D721Med (cell line): ENCODE data around the gene DNAL4.

ENCODE experiments used
- DNase-seq: peaks from one replicate; pipeline ENCODE4 v3.0.0; 2011; ENCODE audit warnings: low spot score; ENCODE audit not compliant: insufficient read length
- FAIRE-seq: peaks from 2 replicates; lab custom pipeline; 2011; peaks lifted over from hg19 to GRCh38; lab: Jason Lieb, UNC
- TF ChIP-seq, protein P1 (sequence below): IDR thresholded peaks from 2 replicates; pipeline ENCODE4 v1.5.1; 2012; ENCODE audit warnings: mild to moderate bottlenecking, control low read depth; ENCODE audit not compliant: insufficient read depth; ENCODE audit errors: missing control alignments

DNAL4 gene

GRCh38 chr22:38788846-38789245 is 5.1 kb downstream of the DNAL4 start:
- TF ChIP-seq, protein P1, sequence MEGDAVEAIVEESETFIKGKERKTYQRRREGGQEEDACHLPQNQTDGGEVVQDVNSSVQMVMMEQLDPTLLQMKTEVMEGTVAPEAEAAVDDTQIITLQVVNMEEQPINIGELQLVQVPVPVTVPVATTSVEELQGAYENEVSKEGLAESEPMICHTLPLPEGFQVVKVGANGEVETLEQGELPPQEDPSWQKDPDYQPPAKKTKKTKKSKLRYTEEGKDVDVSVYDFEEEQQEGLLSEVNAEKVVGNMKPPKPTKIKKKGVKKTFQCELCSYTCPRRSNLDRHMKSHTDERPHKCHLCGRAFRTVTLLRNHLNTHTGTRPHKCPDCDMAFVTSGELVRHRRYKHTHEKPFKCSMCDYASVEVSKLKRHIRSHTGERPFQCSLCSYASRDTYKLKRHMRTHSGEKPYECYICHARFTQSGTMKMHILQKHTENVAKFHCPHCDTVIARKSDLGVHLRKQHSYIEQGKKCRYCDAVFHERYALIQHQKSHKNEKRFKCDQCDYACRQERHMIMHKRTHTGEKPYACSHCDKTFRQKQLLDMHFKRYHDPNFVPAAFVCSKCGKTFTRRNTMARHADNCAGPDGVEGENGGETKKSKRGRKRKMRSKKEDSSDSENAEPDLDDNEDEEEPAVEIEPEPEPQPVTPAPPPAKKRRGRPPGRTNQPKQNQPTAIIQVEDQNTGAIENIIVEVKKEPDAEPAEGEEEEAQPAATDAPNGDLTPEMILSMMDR, result no peak
- DNase-seq, result no peak
- no peak for FAIRE-seq

- DNase-seq, result no peak
- FAIRE-seq, result no peak
- TF ChIP-seq, protein P1, result no peak
These were observed 5.7 kb downstream of the DNAL4 start for GRCh38 chr22:38788021-38788816.

- TF ChIP-seq, protein P1, result no peak
- no peak for FAIRE-seq
- DNase-seq, result no peak
These were observed 7.3 kb downstream of the DNAL4 start for GRCh38 chr22:38786631-38787030.

DNA sequence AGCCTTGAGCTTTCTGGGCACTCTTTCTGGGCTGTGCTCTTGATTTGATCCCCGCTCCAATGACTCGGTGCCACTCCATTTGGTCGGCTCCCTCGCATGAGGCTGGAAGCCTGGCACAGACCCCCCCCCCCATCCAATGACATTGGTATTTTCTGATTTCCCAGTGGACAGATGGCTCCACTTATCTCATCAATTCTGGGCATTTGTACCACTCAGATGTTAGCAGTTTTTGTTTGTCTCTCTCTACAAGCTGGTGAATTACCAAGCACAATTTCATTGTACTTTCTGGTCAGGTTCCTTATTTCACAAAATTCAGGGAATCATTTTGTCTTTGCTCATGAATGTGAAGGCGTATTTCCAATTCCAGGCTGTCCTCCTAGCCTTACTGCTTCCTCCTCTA is 9.1 kb downstream of the DNAL4 start:
- TF ChIP-seq, protein P1, result no peak
- DNase-seq, result no peak
- FAIRE-seq, result no peak

DNA sequence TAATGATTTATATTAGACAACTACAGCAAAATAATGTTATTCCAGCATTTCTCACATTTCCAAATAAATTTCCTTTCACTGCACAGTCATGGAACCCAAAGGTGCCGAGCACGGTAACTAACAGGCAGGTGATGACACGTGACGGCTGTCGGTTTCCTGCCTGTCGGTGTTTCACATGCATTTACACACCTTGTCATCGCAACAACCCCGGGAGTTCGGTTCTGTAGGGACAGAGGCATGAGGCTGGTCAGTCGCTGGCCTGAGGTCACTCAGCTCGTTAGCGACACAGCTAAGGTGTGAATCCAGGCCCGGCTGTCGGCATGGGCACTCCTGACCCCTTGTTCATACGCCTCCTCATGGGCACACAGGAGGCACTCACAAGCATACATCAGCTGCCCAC is 9.9 kb downstream of the DNAL4 start:
- FAIRE-seq, result no peak
- TF ChIP-seq, protein P1, result no peak
- no peak for DNase-seq

GRCh38 chr22:38783095-38783615 is 10.8 kb downstream of the DNAL4 start:
- DNase-seq (no peak), FAIRE-seq (no peak)
- TF ChIP-seq, protein P1, result no peak
